ENCODE data around the gene MGLL. TPM values are rescaled to one million over a fixed set of nuclear protein-coding genes. Genes with fewer than 3 reads are reported as not detected.

Gene MGLL
- total and polyA plus RNA-seq, 4 donors, result 9.4 to 277 (median 74.2) TPM

DNA sequence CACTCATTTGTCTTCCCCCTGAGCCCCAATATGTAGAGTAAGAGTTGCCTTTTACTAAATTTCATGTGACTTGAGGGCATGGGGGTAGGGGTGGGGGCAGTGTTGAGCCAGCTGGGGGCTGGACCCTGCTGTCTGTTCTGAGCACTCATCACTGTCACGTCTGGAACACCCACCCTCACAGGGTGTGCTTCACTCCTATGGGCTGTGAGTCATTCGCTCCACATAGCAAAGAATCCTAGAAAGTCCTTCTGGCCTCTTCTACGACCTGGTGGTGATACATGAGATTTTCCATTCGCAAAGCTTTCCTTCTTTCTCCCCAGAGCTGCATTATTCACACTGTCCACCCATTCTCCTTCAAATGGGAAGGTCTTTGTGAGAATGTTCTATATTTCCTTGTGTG lies 43.6 kb upstream of the MGLL start:
- 88% methylated on average over 4 of the region's 4 CpGs for WGBS
- TF ChIP-seq RAD21 (IDR thresholded peaks at IDR 0.05) (no peak), FOXA2 (IDR thresholded peaks at IDR 0.05) (no peak)
- TF ChIP-seq, protein P1, sequence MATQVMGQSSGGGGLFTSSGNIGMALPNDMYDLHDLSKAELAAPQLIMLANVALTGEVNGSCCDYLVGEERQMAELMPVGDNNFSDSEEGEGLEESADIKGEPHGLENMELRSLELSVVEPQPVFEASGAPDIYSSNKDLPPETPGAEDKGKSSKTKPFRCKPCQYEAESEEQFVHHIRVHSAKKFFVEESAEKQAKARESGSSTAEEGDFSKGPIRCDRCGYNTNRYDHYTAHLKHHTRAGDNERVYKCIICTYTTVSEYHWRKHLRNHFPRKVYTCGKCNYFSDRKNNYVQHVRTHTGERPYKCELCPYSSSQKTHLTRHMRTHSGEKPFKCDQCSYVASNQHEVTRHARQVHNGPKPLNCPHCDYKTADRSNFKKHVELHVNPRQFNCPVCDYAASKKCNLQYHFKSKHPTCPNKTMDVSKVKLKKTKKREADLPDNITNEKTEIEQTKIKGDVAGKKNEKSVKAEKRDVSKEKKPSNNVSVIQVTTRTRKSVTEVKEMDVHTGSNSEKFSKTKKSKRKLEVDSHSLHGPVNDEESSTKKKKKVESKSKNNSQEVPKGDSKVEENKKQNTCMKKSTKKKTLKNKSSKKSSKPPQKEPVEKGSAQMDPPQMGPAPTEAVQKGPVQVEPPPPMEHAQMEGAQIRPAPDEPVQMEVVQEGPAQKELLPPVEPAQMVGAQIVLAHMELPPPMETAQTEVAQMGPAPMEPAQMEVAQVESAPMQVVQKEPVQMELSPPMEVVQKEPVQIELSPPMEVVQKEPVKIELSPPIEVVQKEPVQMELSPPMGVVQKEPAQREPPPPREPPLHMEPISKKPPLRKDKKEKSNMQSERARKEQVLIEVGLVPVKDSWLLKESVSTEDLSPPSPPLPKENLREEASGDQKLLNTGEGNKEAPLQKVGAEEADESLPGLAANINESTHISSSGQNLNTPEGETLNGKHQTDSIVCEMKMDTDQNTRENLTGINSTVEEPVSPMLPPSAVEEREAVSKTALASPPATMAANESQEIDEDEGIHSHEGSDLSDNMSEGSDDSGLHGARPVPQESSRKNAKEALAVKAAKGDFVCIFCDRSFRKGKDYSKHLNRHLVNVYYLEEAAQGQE (IDR thresholded peaks at IDR 0.05), result no peak
- Histone ChIP-seq H3K36me3 (ENCODE audit: control insufficient read depth in 4 of 4, insufficient read depth in 3 of 4, low read depth in 1 of 4, low read length in 3 of 4) (no peaks in the 10 kb centered on the region), H3K9me3 (ENCODE audit: control insufficient read depth in 4 of 4, low read length in 3 of 4) (no peaks in the 10 kb centered on the region), H3K4me1 (ENCODE audit: control insufficient read depth in 4 of 4, insufficient read depth in 4 of 4, low read length in 3 of 4) (no peaks in the 10 kb centered on the region), H3K27me3 (ENCODE audit: control insufficient read depth in 4 of 4, insufficient read depth in 4 of 4, low read length in 3 of 4) (no peaks in the 10 kb centered on the region), H3K27ac (ENCODE audit: low read depth in 1 of 2, low read length in 2 of 2) (no peak overlapping the region), H3K9ac (ENCODE audit: low read depth in 1 of 2, low read length in 2 of 2) (no peak overlapping the region), H3K4me3 (ENCODE audit: low read depth in 1 of 3, low read length in 3 of 3) (no peak overlapping the region)
- no peak for DNase-seq (ENCODE audit: low spot score)

DNA sequence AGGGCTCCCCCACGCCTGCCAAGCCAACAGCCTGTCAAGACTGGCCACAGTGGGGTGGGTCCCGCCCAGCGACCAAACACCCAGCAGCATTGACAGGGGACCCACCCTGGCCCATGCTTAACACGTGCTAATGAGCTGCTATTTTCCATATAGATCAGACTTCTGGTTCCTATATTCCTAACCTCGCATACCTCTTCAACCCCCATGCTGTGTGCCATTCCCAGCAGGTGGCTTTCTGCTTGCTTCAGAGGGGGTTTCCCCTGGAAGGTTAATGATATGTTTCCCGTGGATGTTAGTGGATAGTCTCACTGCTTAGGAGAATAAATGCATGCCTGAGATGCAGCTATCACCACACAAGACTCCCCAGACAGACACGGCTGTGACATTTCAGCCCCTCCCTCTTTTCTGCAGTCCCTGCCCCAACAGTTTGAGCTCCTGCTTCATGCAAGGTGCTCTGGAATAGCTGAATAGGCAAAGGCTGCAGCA lies 37.9 kb upstream of the MGLL start:
- no peak overlapping the region for H3K27ac ChIP-seq (ENCODE audit: low read depth in 1 of 2, low read length in 2 of 2)
- H3K4me1 ChIP-seq (ENCODE audit: control insufficient read depth in 4 of 4, insufficient read depth in 4 of 4, low read length in 3 of 4), result no peaks in the 10 kb centered on the region
- H3K27me3 ChIP-seq (ENCODE audit: control insufficient read depth in 4 of 4, insufficient read depth in 4 of 4, low read length in 3 of 4), result no peaks in the 10 kb centered on the region
- H3K9ac ChIP-seq (ENCODE audit: low read depth in 1 of 2, low read length in 2 of 2), result no peak overlapping the region
- no peak for DNase-seq (ENCODE audit: low spot score)
- H3K4me3 ChIP-seq (ENCODE audit: low read depth in 1 of 3, low read length in 3 of 3), result no peak overlapping the region
- TF ChIP-seq RXRA (IDR thresholded peaks at IDR 0.05) (no peak), HNF4A (conservative IDR thresholded peaks at IDR 0.05) (no peak), GABPA (IDR thresholded peaks at IDR 0.05 in 1 of 2, conservative IDR thresholded peaks at IDR 0.05 in 1 of 2) (no peak), SP1 (IDR thresholded peaks at IDR 0.05) (no peak), FOXA2 (IDR thresholded peaks at IDR 0.05) (no peak), EGR1 (IDR thresholded peaks at IDR 0.05; ENCODE audit: low read depth in 2 of 2) (no peak), JUND (IDR thresholded peaks at IDR 0.05) (no peak), TAF1 (conservative IDR thresholded peaks at IDR 0.05) (no peak), NR2F2 (IDR thresholded peaks at IDR 0.05) (no peak), HNF4G (IDR thresholded peaks at IDR 0.05) (no peak), RAD21 (IDR thresholded peaks at IDR 0.05) (no peak), FOXA1 (IDR thresholded peaks at IDR 0.05) (no peak), YY1 (IDR thresholded peaks at IDR 0.05) (no peak)
- TF ChIP-seq, protein P1 (IDR thresholded peaks at IDR 0.05), result no peak
- TF ChIP-seq, protein P2, sequence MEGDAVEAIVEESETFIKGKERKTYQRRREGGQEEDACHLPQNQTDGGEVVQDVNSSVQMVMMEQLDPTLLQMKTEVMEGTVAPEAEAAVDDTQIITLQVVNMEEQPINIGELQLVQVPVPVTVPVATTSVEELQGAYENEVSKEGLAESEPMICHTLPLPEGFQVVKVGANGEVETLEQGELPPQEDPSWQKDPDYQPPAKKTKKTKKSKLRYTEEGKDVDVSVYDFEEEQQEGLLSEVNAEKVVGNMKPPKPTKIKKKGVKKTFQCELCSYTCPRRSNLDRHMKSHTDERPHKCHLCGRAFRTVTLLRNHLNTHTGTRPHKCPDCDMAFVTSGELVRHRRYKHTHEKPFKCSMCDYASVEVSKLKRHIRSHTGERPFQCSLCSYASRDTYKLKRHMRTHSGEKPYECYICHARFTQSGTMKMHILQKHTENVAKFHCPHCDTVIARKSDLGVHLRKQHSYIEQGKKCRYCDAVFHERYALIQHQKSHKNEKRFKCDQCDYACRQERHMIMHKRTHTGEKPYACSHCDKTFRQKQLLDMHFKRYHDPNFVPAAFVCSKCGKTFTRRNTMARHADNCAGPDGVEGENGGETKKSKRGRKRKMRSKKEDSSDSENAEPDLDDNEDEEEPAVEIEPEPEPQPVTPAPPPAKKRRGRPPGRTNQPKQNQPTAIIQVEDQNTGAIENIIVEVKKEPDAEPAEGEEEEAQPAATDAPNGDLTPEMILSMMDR (IDR thresholded peaks at IDR 0.05; ENCODE audit: low read depth, low read length, missing input control), result no peak
- TF ChIP-seq, protein P3, sequence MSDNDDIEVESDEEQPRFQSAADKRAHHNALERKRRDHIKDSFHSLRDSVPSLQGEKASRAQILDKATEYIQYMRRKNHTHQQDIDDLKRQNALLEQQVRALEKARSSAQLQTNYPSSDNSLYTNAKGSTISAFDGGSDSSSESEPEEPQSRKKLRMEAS (IDR thresholded peaks at IDR 0.05), result no peak
- TF ChIP-seq, protein P4, sequence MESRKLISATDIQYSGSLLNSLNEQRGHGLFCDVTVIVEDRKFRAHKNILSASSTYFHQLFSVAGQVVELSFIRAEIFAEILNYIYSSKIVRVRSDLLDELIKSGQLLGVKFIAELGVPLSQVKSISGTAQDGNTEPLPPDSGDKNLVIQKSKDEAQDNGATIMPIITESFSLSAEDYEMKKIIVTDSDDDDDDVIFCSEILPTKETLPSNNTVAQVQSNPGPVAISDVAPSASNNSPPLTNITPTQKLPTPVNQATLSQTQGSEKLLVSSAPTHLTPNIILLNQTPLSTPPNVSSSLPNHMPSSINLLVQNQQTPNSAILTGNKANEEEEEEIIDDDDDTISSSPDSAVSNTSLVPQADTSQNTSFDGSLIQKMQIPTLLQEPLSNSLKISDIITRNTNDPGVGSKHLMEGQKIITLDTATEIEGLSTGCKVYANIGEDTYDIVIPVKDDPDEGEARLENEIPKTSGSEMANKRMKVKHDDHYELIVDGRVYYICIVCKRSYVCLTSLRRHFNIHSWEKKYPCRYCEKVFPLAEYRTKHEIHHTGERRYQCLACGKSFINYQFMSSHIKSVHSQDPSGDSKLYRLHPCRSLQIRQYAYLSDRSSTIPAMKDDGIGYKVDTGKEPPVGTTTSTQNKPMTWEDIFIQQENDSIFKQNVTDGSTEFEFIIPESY (IDR thresholded peaks at IDR 0.05), result no peak
- TF ChIP-seq, protein P5, sequence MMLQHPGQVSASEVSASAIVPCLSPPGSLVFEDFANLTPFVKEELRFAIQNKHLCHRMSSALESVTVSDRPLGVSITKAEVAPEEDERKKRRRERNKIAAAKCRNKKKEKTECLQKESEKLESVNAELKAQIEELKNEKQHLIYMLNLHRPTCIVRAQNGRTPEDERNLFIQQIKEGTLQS (IDR thresholded peaks at IDR 0.05), result no peak
- H3K36me3 ChIP-seq (ENCODE audit: control insufficient read depth in 4 of 4, insufficient read depth in 3 of 4, low read depth in 1 of 4, low read length in 3 of 4), result no peaks in the 10 kb centered on the region
- H3K9me3 ChIP-seq (ENCODE audit: control insufficient read depth in 4 of 4, low read length in 3 of 4), result no peaks in the 10 kb centered on the region
- WGBS, result 61% methylated on average over 7 of the region's 7 CpGs
